PC-3 (cell line): ENCODE data around the gene CA9. TPM values are rescaled to one million over a fixed set of nuclear protein-coding genes. Genes with fewer than 3 reads are reported as not detected.

Source experiments
- ATAC-seq: fragments of 200-7000 bp; cut with Tn5 transposase; 2 replicates; pipeline ENCODE4 v1.9.1; 2020; ENCODE audit warnings: mild to moderate bottlenecking, moderate library complexity
- BruUV-seq: library from RNA; stranded (reverse); fragments of 400-500 nt; replicated peaks from 2 replicates; lab custom pipeline; 2021; lab: Mats Ljungman, UMichigan
- CTCF ChIA-PET: fragments of 300-600 bp; sonication (Branson Sonifier 250); formaldehyde crosslinking; loops from one replicate; lab custom pipeline; 2022; ENCODE audit warnings: antibody characterized with exemption; lab: Charles Lee
- POLR2A ChIA-PET: fragments of 300-600 bp; sonication (Branson Sonifier 250); formaldehyde crosslinking; loops from one replicate; lab custom pipeline; 2022; ENCODE audit warnings: antibody characterized with exemption; ENCODE audit not compliant: unreplicated experiment; lab: Charles Lee
- DNase-seq: peaks from one replicate; pipeline ENCODE4 v3.0.0-alpha.2; 2015
- H2AFZ ChIP-seq: fragments of 300-600 bp; sonication (generic); 2 replicates; pipeline ENCODE4 v1.6.0; 2016; ENCODE audit warnings: antibody characterized with exemption, low read length
- H3F3A ChIP-seq: fragments of 300-600 bp; sonication (generic); one replicate; pipeline ENCODE4 v1.6.0; 2017; ENCODE audit warnings: antibody characterized with exemption, low read length, control low read depth, mild to moderate bottlenecking; ENCODE audit not compliant: unreplicated experiment
- H3K27ac ChIP-seq: fragments of 300-600 bp; sonication (generic); 2 replicates; pipeline ENCODE4 v1.5.1; 2016; ENCODE audit warnings: mild to moderate bottlenecking, low read length
- H3K27me3 ChIP-seq: fragments of 300-600 bp; sonication (generic); 2 replicates; pipeline ENCODE4 v1.6.1; 2016; ENCODE audit warnings: low read length, mixed read lengths
- H3K36me3 ChIP-seq: fragments of 300-600 bp; sonication (generic); 2 replicates; pipeline ENCODE4 v1.6.1; 2016; ENCODE audit warnings: low read depth, mixed run types, low read length, mixed read lengths
- H3K4me1 ChIP-seq: fragments of 300-600 bp; sonication (generic); 2 replicates; pipeline ENCODE4 v1.5.1; 2016; ENCODE audit warnings: low read length; ENCODE audit not compliant: insufficient read depth
- H3K4me2 ChIP-seq: fragments of 300-600 bp; sonication (generic); 2 replicates; pipeline ENCODE4 v1.6.0; 2016; ENCODE audit warnings: low read length
- H3K4me3 ChIP-seq: fragments of 300-600 bp; sonication (generic); 2 replicates; pipeline ENCODE4 v1.5.1; 2016; ENCODE audit warnings: mild to moderate bottlenecking, low read length, mixed read lengths
- H3K79me2 ChIP-seq: fragments of 300-600 bp; sonication (generic); 2 replicates; pipeline ENCODE4 v1.6.1; 2017; ENCODE audit warnings: low read length, mixed read lengths
- H3K9ac ChIP-seq: fragments of 300-600 bp; sonication (generic); 2 replicates; pipeline ENCODE4 v1.6.0; 2016; ENCODE audit warnings: mild to moderate bottlenecking, low read length
- H3K9me2 ChIP-seq: fragments of 300-600 bp; sonication (generic); replicated peaks from 2 replicates; pipeline ENCODE4 v1.6.1; 2016; ENCODE audit warnings: mixed run types, low read length, mixed read lengths
- H3K9me3 ChIP-seq: fragments of 300-600 bp; sonication (generic); 2 replicates; pipeline ENCODE4 v1.6.1; 2016; ENCODE audit warnings: low read length, mixed read lengths
- H4K20me1 ChIP-seq: fragments of 300-600 bp; sonication (generic); 2 replicates; pipeline ENCODE4 v1.6.1; 2016; ENCODE audit warnings: low read length, mixed read lengths
- EZH2 ChIP-seq: fragments of 300-600 bp; sonication (generic); IDR thresholded peaks from one replicate; pipeline ENCODE4 v1.6.1; 2017; ENCODE audit warnings: antibody characterized with exemption, mild to moderate bottlenecking, low read length; ENCODE audit not compliant: unreplicated experiment
- EZH2phosphoT487 ChIP-seq: fragments of 300-600 bp; sonication (generic); IDR thresholded peaks from 2 replicates; pipeline ENCODE4 v1.6.1; 2018; ENCODE audit warnings: mild to moderate bottlenecking, antibody characterized with exemption, low read length, borderline replicate concordance
- intact Hi-C: fragments of 100-400 bp; cut with micrococcal nuclease; formaldehyde crosslinking; loops from 2 replicates; pipeline ENCODE4 v1.9.0; 2023
- total RNA-seq: library from RNA; depleted of rRNA; stranded (reverse); fragments of >200 nt; gene quantifications from 2 replicates; pipeline ENCODE4 v1.2.3, GENCODE V29; 2014
- TF ChIP-seq, protein P1 (sequence below): fragments of 300-600 bp; sonication (generic); conservative IDR thresholded peaks from 2 replicates; pipeline ENCODE4 v1.5.1; 2017; ENCODE audit warnings: antibody characterized with exemption, low read depth, mild to moderate bottlenecking, low read length

The CA9 gene
- total RNA-seq, 1 experiment from 2014 or later: 7.7 TPM

DNA sequence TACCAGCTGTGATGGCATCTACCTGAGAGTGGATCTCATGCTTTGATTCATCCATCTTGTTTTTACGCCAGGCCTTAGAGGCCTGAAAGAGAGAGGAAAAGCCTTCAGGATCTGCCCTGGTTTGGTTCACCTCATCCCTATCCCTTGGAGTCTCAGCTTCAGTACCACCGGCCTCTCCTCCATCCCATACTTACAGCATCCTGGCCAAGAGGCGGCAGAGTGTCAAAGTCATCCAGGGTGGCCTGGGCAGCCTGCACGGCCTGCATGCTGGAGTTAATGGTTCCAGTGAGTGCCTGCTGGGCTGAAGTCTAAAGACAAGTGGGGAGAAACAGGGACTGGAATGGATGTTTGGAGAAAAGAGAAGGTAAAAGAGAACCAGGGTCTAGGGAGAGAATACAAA is 45.8 kb downstream of the CA9 start:
- Histone ChIP-seq H3K79me2 (no peaks in the 10 kb centered on the region), H3K4me2 (no peak overlapping the region), H4K20me1 (no peaks in the 10 kb centered on the region), H3K4me1 (peaks cover 4% of the 10 kb centered on the region; the same call in 1 of the 2 replicates), H2AFZ (no peak overlapping the region), H3K9ac (no peak overlapping the region), H3K9me2 (no peaks in the 10 kb centered on the region), H3K27ac (peak overlapping the region; percentile 34), H3F3A (no peaks in the 10 kb centered on the region), H3K4me3 (no peak overlapping the region), H3K36me3 (peaks cover 41% of the 10 kb centered on the region), H3K27me3 (no peaks in the 10 kb centered on the region), H3K9me3 (no peaks in the 10 kb centered on the region)
- BruUV-seq: TSS peak; percentile 56
- CTCF ChIA-PET: interaction anchor here (0.5 to 0.6 kb wide), 2 partner anchors 8 to 23 kb away, joined by 3 read pairs; no protein-coding TSS in a partner anchor
- intact Hi-C loops: no loop called here
- DNase-seq (no peak), ATAC-seq (no peak)
- TF ChIP-seq EZH2phosphoT487: no peak
- TF ChIP-seq, protein P1, sequence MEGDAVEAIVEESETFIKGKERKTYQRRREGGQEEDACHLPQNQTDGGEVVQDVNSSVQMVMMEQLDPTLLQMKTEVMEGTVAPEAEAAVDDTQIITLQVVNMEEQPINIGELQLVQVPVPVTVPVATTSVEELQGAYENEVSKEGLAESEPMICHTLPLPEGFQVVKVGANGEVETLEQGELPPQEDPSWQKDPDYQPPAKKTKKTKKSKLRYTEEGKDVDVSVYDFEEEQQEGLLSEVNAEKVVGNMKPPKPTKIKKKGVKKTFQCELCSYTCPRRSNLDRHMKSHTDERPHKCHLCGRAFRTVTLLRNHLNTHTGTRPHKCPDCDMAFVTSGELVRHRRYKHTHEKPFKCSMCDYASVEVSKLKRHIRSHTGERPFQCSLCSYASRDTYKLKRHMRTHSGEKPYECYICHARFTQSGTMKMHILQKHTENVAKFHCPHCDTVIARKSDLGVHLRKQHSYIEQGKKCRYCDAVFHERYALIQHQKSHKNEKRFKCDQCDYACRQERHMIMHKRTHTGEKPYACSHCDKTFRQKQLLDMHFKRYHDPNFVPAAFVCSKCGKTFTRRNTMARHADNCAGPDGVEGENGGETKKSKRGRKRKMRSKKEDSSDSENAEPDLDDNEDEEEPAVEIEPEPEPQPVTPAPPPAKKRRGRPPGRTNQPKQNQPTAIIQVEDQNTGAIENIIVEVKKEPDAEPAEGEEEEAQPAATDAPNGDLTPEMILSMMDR: no peak
- TF ChIP-seq EZH2: no peak
- POLR2A ChIA-PET: no interaction called here

DNA sequence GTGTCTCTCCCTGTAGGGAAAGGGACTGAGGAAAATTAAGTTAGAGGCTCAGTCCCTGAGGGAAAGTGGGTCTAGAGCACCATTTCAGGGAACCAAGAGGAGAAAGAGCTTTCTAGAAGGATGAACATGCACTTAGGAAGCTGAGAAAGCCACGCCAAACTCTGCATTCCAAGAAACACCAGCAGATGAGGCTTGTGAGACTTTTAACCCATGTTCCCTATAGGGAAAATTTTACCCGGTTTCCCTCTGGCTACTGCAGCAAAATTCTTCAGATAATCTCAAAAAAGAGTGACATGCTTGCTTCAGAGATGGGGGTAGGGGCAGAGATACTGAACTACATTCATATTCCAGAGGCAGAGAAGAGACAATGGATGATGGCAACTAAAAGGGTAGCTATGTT is 49.7 kb downstream of the CA9 start:
- POLR2A ChIA-PET: no interaction called here
- H3K79me2 ChIP-seq: peaks cover 23% of the 10 kb centered on the region

DNA sequence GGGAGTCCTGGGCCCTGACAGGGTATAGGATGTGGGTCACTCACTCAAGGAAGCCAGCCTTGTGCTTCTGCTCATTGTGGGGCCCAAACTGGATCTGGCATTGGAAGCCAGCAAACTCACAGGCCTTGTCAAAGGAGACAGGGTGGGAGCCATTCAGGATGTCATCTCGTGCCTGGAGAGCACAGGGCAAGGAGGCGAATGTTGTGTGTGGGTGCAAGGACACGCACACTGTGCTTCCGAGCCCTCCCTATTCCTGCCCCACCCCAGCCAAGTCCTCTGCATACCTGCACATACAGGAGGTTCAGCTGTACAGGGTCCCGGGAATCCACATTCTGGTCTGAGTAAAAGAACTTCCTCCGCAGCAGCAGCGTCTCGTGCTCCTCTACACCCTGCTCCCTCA is 50.2 kb downstream of the CA9 start:
- Histone ChIP-seq H3K9me3 (no peaks in the 10 kb centered on the region), H4K20me1 (no peaks in the 10 kb centered on the region)
- no TSS peak for BruUV-seq

More for the DNA sequence above, 49.7 kb downstream of the CA9 start:
- no peaks in the 10 kb centered on the region for H3K9me3 ChIP-seq
- ATAC-seq (no peak), DNase-seq (no peak)
- no peak overlapping the region for H3K4me2 ChIP-seq
- no peaks in the 10 kb centered on the region for H3K9me2 ChIP-seq
- H3K4me1 ChIP-seq: peaks cover 17% of the 10 kb centered on the region
- H3F3A ChIP-seq: no peaks in the 10 kb centered on the region
- BruUV-seq: no TSS peak
- no peak overlapping the region for H3K9ac ChIP-seq
- CTCF ChIA-PET: no interaction called here
- no peak overlapping the region for H3K4me3 ChIP-seq
- TF ChIP-seq, protein P1: no peak
- TF ChIP-seq EZH2phosphoT487 (no peak), EZH2 (no peak)
- no peak overlapping the region for H2AFZ ChIP-seq
- H4K20me1 ChIP-seq: no peaks in the 10 kb centered on the region
- H3K36me3 ChIP-seq: peaks cover 23% of the 10 kb centered on the region
- H3K27me3 ChIP-seq: no peaks in the 10 kb centered on the region
- intact Hi-C loops: no loop called here
- H3K27ac ChIP-seq: no peak overlapping the region

More for the DNA sequence above, 50.2 kb downstream of the CA9 start:
- Histone ChIP-seq H2AFZ (no peak overlapping the region), H3K4me2 (no peak overlapping the region), H3K36me3 (peaks cover 23% of the 10 kb centered on the region), H3K27ac (no peak overlapping the region), H3F3A (no peaks in the 10 kb centered on the region), H3K27me3 (no peaks in the 10 kb centered on the region), H3K4me1 (peaks cover 22% of the 10 kb centered on the region), H3K79me2 (peaks cover 28% of the 10 kb centered on the region), H3K9me2 (no peaks in the 10 kb centered on the region), H3K4me3 (no peak overlapping the region), H3K9ac (no peak overlapping the region)
- ChIA-PET CTCF (no interaction called here), POLR2A (no interaction called here)
- no peak for DNase-seq
- TF ChIP-seq, protein P1: no peak
- TF ChIP-seq EZH2 (no peak), EZH2phosphoT487 (no peak)
- intact Hi-C loops: no loop called here
- ATAC-seq: no peak
